Left ventricle myocardium inferior (tissue), 1 donor: ENCODE data around the gene GSC. TPM values are rescaled to one million over a fixed set of nuclear protein-coding genes. Genes with fewer than 3 reads are reported as not detected.

Experiments used
- DNase-seq: peaks from one replicate; pipeline ENCODE4 v3.0.0-alpha.2; 2020
- H3K27ac ChIP-seq: fragments of 200-600 bp; replicated peaks from 2 replicates; pipeline ENCODE4 v1.8.0; 2021
- H3K27me3 ChIP-seq: fragments of 200-600 bp; 2 replicates; pipeline ENCODE4 v1.8.0; 2021; ENCODE audit warnings: low read depth
- H3K36me3 ChIP-seq: fragments of 200-600 bp; 2 replicates; pipeline ENCODE4 v1.8.0; 2021
- H3K4me1 ChIP-seq: fragments of 200-600 bp; 2 replicates; pipeline ENCODE4 v1.8.0; 2021
- H3K4me3 ChIP-seq: fragments of 200-600 bp; 2 replicates; pipeline ENCODE4 v1.8.0; 2021; ENCODE audit warnings: mild to moderate bottlenecking, moderate library complexity
- H3K9me3 ChIP-seq: fragments of 200-600 bp; replicated peaks from 2 replicates; pipeline ENCODE4 v1.8.0; 2021
- CTCF ChIP-seq: fragments of 200-600 bp; IDR thresholded peaks from 2 replicates; pipeline ENCODE4 v1.8.0; 2021; ENCODE audit warnings: antibody characterized with exemption, mild to moderate bottlenecking, borderline replicate concordance
- intact Hi-C: fragments of 100-400 bp; cut with micrococcal nuclease; formaldehyde crosslinking; loops from one replicate; pipeline ENCODE4 v1.11.0; 2022
- total RNA-seq: library from RNA; stranded (reverse); fragmentation: NEBNext Ultra II Directional; extraction: Animal tissue kit (Norgen Biotek cat#: 25700); gene quantifications from one replicate; pipeline ENCODE4 v1.2.1, GENCODE V29; 2021
- donor health status: DM: no; HTN: yes; CAD: no; lungs with severe emphysema.

GSC gene
- total RNA-seq, 1 donor from 2014 or later = 0.66 TPM

GRCh38 chr14:94771158-94771905, 1.4 kb upstream of the GSC start:
- H3K4me3 ChIP-seq = no peak overlapping the region
- no peak for DNase-seq
- H3K9me3 ChIP-seq = no peaks in the 10 kb centered on the region
- H3K27ac ChIP-seq = no peak overlapping the region
- peaks cover 100% of the 10 kb centered on the region for H3K27me3 ChIP-seq
- H3K36me3 ChIP-seq = no peaks in the 10 kb centered on the region
- peaks cover 38% of the 10 kb centered on the region for H3K4me1 ChIP-seq
- no peak for TF ChIP-seq CTCF
- intact Hi-C loops = no loop called here

- Histone ChIP-seq H3K27ac (no peak overlapping the region), H3K4me3 (no peak overlapping the region)
Observed at GRCh38 chr14:94770815-94771157, 873 bp upstream of the GSC start.

GRCh38 chr14:94770251-94770749, 387 bp upstream of the GSC start:
- peaks cover 100% of the 10 kb centered on the region for H3K27me3 ChIP-seq
- intact Hi-C loops = no loop called here
- DNase-seq = no peak
- peaks cover 38% of the 10 kb centered on the region for H3K4me1 ChIP-seq
- H3K36me3 ChIP-seq = no peaks in the 10 kb centered on the region
- no peak overlapping the region for H3K27ac ChIP-seq
- TF ChIP-seq CTCF = no peak
- peak overlapping the region; percentile 68 for H3K4me3 ChIP-seq
- H3K9me3 ChIP-seq = no peaks in the 10 kb centered on the region

More at GRCh38 chr14:94770815-94771157, 873 bp upstream of the GSC start:
- H3K36me3 ChIP-seq = no peaks in the 10 kb centered on the region
- no peak for DNase-seq
- TF ChIP-seq CTCF = no peak
- intact Hi-C loops = no loop called here
- H3K9me3 ChIP-seq = no peaks in the 10 kb centered on the region
- H3K27me3 ChIP-seq = peaks cover 100% of the 10 kb centered on the region
- H3K4me1 ChIP-seq = peaks cover 38% of the 10 kb centered on the region

GRCh38 chr14:94768521-94769390, 1.2 kb downstream of the GSC start:
- no peak for TF ChIP-seq CTCF
- intact Hi-C loops = no loop called here
- no peak for DNase-seq
- no peaks in the 10 kb centered on the region for H3K9me3 ChIP-seq
- no peaks in the 10 kb centered on the region for H3K36me3 ChIP-seq
- H3K4me1 ChIP-seq = peaks cover 38% of the 10 kb centered on the region
- no peak overlapping the region for H3K27ac ChIP-seq
- peaks cover 100% of the 10 kb centered on the region for H3K27me3 ChIP-seq
- peak overlapping the region; percentile 68 for H3K4me3 ChIP-seq

GRCh38 chr14:94768141-94768520, 1.8 kb downstream of the GSC start:
- Histone ChIP-seq H3K27ac (no peak overlapping the region), H3K27me3 (peaks cover 100% of the 10 kb centered on the region), H3K36me3 (no peaks in the 10 kb centered on the region), H3K9me3 (no peaks in the 10 kb centered on the region), H3K4me3 (peak overlapping the region; percentile 68), H3K4me1 (peaks cover 34% of the 10 kb centered on the region)
- intact Hi-C loops = no loop called here
- no peak for DNase-seq
- TF ChIP-seq CTCF = no peak
